Measurements from ENCODE around the gene WFDC6. TPM values are rescaled to one million over a fixed set of nuclear protein-coding genes. Genes with fewer than 3 reads are reported as not detected.

The WFDC6 gene
- total RNA-seq, 1 experiment from 2014 or later: not detected

Small RNA genes lying within 50 kb of the gene (small RNA-seq; reads per million reads assigned to genes)
- not detected for gene AL031663.1
- gene HSPD1P21: not detected
- not detected for gene RNA5SP485

Other genes with a start within 250 kb of the WFDC6 start
- gene RBPJL, start 232.6 kb downstream of the WFDC6 start, total RNA-seq (2014; rRNA removed; shearing (Covaris generic); ENCODE audit: low replicate concordance): not detected in 2 replicates
- gene MATN4, start 231.2 kb downstream of the WFDC6 start, total RNA-seq (2014; rRNA removed; shearing (Covaris generic); ENCODE audit: low replicate concordance): not detected in 2 replicates
- gene SDC4, start 191.1 kb downstream of the WFDC6 start, total RNA-seq (2014; rRNA removed; shearing (Covaris generic); ENCODE audit: low replicate concordance): not detected in 2 replicates
- gene SYS1, start 176.3 kb downstream of the WFDC6 start, total RNA-seq (2014; rRNA removed; shearing (Covaris generic); ENCODE audit: low replicate concordance): 18.6 and 34.5 TPM in 2 replicates
- not detected in 2 replicates for gene TP53TG5, start 161.2 kb downstream of the WFDC6 start, total RNA-seq (2014; rRNA removed; shearing (Covaris generic); ENCODE audit: low replicate concordance)
- gene DBNDD2, start 131.2 kb downstream of the WFDC6 start, total RNA-seq (2014; rRNA removed; shearing (Covaris generic); ENCODE audit: low replicate concordance): 0.22 TPM in 1 of 2 replicates, not detected in the other
- 53.4 and 80.1 TPM in 2 replicates for gene PIGT, start 123.3 kb downstream of the WFDC6 start, total RNA-seq (2014; rRNA removed; shearing (Covaris generic); ENCODE audit: low replicate concordance)
- gene WFDC2, start 69.7 kb downstream of the WFDC6 start, total RNA-seq (2014; rRNA removed; shearing (Covaris generic); ENCODE audit: low replicate concordance): not detected in 2 replicates
- not detected in 2 replicates for gene SPINT3, start 23.9 kb downstream of the WFDC6 start, total RNA-seq (2014; rRNA removed; shearing (Covaris generic); ENCODE audit: low replicate concordance)
- not detected in 2 replicates for gene EPPIN, start 7.9 kb upstream of the WFDC6 start, total RNA-seq (2014; rRNA removed; shearing (Covaris generic); ENCODE audit: low replicate concordance)
- not detected in 2 replicates for gene WFDC8, start 39.8 kb upstream of the WFDC6 start, total RNA-seq (2014; rRNA removed; shearing (Covaris generic); ENCODE audit: low replicate concordance)
- gene WFDC10A, start 90.3 kb upstream of the WFDC6 start, total RNA-seq (2014; rRNA removed; shearing (Covaris generic); ENCODE audit: low replicate concordance): not detected in 2 replicates
- not detected in 2 replicates for gene WFDC9, start 91.8 kb upstream of the WFDC6 start, total RNA-seq (2014; rRNA removed; shearing (Covaris generic); ENCODE audit: low replicate concordance)
- gene WFDC11, start 130.8 kb upstream of the WFDC6 start, total RNA-seq (2014; rRNA removed; shearing (Covaris generic); ENCODE audit: low replicate concordance): not detected in 2 replicates
- gene WFDC13, start 162.6 kb upstream of the WFDC6 start, total RNA-seq (2014; rRNA removed; shearing (Covaris generic); ENCODE audit: low replicate concordance): not detected in 2 replicates
- gene WFDC10B, start 165.5 kb upstream of the WFDC6 start, total RNA-seq (2014; rRNA removed; shearing (Covaris generic); ENCODE audit: low replicate concordance): not detected in 2 replicates
- gene SPINT4, start 182.9 kb upstream of the WFDC6 start, total RNA-seq (2014; rRNA removed; shearing (Covaris generic); ENCODE audit: low replicate concordance): not detected in 2 replicates